ENCODE data around the gene MAP3K10.

MAP3K10 gene

DNA sequence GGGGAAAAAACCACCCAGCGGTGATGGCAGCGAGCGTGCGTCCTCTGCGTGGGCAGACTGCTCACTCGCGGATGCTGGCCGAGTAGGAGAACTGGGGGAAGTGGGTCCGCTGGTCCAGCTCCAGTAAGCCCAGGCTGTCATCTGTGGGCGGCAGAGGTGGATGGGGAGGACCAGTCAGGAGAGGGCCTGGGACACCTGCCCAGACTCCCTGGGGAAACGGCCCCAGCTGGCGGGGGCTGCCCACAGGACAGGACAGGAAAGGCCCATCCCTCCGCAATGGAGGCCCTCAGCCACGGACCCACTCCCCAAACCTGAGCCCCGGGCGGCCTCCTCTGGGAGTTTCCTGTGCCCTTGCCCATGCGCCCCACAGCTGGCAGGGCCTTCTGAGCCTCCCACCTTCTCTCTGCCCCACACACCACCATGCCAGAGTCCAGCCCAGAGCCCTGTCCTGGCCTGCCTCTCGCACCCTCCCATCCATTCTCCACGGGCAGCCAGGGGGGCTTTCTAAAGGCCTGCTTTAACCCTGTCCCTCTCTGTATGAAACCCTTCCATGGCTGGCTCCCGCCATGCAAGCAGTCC, 42.7 kb downstream of the MAP3K10 start:
- ATAC-seq = no peak
- no peak for DNase-seq

GRCh38 chr19:40234429-40235237, 43.4 kb downstream of the MAP3K10 start:
- no peak for ATAC-seq
- no peak for DNase-seq

GRCh38 chr19:40235238-40236025, 44.2 kb downstream of the MAP3K10 start:
- DNase-seq (no peak), ATAC-seq (no peak)

GRCh38 chr19:40236026-40236355, 44.8 kb downstream of the MAP3K10 start:
- ATAC-seq (no peak), DNase-seq (no peak)

GRCh38 chr19:40236366-40236765, 45.1 kb downstream of the MAP3K10 start:
- ATAC-seq (no peak), DNase-seq (no peak)

GRCh38 chr19:40237791-40238190, 46.6 kb downstream of the MAP3K10 start:
- no peak for DNase-seq
- no peak for ATAC-seq

- no peak for DNase-seq
- ATAC-seq = no peak
Measured at GRCh38 chr19:40238775-40239174, 47.5 kb downstream of the MAP3K10 start.

GRCh38 chr19:40239415-40240226, 48.4 kb downstream of the MAP3K10 start:
- ATAC-seq (no peak), DNase-seq (no peak)

GRCh38 chr19:40240332-40240731, 49.1 kb downstream of the MAP3K10 start:
- ATAC-seq (no peak), DNase-seq (no peak)

DNA sequence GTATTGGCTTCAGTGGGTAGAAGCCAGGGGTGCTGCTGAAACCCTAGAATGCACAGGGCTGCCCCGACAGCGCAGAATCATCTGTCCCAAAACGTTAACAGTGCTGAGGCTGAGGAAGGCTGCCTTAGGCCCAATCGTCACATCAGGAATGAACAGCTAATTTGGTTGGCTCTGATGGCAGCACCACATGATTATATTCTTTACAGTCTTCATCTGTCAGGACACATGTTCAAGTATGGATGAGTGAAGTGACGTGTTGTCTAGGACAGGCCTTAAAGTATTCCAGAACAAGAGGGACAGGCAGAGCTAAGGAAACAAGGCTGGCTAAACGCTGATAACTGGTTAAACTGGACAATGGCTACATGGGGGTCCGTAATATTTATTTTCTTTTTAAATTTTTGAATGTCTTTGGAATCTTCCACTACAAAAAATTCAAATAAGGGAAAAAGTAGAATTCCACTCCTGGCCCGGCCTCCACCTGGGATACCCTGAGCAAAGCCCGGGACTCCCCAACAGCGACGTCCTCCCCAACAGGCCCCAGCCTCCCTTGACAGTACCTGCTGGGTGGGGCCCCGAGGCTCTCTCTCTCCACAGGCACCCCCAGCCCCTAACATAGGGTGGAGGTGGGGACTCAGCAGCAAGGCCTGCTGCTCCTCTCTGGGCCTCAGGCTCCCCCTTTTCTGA, 50.0 kb downstream of the MAP3K10 start:
- no peak for DNase-seq
- ATAC-seq = no peak

DNA sequence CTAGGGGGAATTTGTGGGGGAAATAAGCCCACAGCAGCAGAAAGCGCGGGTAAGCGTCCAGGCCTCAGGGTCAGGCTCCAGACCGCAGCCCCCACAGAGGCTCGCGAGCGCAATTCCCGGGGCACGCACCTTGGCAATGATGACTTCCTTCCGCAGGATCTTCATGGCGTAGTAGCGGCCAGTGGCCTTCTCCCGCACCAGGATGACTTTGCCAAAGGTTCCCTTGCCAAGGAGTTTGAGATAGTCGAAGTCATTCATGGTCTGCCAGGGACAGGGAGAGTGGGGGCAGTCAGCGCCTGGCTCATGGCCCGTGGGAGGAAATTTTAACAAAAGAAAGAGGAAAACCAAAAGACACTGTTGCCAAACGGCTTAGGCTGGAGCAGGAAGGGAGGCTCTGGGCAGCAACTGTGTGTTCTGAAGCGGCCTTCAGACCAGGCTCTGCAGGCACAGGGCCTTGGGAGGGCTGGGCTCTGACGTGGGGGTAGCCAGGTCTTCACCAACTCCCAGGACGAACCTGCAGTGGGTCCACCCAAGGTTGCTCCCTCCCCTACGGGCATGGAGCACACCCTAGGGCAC, 50.7 kb downstream of the MAP3K10 start:
- no peak for ATAC-seq

DNA sequence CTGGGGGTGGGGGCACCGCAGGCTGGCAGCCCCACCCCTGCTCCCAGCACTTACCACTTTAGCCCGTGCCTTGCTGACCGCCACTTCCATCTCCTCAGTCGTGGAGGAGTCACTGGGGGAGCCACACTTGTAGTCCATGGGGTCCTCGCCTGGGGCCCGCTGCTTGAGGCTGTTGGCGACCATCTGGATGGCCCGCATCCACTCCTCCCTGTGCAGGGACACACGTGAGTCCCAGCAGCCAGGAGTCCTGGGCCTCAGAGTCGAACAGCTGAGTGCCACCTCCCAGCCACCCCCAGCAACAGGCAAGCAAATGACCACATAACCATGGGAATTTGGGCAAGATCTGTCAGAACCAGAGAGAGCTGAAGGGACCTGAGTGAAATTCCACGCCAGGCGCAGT, 51.3 kb downstream of the MAP3K10 start:
- DNase-seq (no peak), ATAC-seq (no peak)

More for the DNA sequence above, 50.7 kb downstream of the MAP3K10 start:
- no peak for DNase-seq

DNA sequence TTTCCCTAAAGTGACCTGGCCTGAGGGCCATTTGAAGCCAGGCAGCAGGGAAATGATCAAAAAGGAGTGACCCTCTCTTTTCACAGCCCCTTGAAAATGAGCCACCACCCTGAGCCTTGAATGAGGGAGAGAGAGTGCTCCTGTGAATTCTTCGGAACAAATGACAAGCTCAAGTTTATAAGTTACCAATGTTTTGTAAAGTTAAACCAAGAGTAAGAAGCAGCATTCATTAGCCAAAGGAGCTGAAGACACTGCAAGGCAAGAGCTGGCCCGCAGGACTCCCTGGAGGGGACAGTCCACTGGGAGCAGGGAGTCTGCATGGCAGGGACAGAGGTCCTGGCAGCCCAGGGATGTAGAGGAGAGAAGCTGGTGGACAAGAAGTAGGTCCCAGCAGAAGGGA, 52.0 kb downstream of the MAP3K10 start:
- DNase-seq = no peak
- no peak for ATAC-seq

DNA sequence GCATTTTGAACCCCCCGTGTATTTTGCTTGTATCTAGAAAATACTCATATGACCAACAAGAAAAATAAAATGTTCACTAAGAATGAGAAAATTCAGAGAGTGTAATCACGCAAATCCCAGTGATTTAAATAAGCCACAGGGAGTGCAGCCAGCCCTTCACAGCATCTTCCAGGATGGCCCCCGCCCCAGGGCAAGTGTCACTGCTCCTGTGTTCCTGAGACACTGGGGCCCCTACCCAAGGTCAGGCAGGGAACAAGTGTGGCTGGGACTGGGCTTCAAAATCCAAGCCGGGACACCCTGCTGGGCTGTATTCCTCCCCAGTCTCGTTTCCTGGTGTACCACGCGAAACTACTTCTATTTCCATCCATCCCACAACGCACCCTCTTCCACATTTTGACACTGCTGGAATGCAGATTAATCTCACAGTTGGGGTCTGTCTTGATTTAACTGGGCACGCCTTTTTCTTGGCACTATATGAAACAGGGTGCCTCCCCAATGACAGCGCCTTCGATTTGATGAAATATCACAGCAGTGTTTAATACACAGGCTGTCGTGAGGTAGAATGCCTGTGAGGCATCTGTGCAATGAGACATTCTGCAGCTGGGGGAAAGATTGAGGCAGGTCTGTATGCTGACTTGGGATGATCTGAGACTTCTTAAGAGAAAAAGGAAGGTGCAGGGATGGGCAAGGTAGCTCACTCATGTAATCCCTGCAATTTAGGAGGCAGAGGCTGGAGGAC, 53.5 kb downstream of the MAP3K10 start:
- ATAC-seq (no peak), DNase-seq (no peak)

- no peak for DNase-seq
- no peak for ATAC-seq
Measured at GRCh38 chr19:40245506-40246128, 54.4 kb downstream of the MAP3K10 start.

- ATAC-seq (no peak), DNase-seq (no peak)
Measured at GRCh38 chr19:40246292-40247073, 55.3 kb downstream of the MAP3K10 start.

- no peak for ATAC-seq
- DNase-seq = no peak
Measured at GRCh38 chr19:40247178-40247577, 56.0 kb downstream of the MAP3K10 start.

DNA sequence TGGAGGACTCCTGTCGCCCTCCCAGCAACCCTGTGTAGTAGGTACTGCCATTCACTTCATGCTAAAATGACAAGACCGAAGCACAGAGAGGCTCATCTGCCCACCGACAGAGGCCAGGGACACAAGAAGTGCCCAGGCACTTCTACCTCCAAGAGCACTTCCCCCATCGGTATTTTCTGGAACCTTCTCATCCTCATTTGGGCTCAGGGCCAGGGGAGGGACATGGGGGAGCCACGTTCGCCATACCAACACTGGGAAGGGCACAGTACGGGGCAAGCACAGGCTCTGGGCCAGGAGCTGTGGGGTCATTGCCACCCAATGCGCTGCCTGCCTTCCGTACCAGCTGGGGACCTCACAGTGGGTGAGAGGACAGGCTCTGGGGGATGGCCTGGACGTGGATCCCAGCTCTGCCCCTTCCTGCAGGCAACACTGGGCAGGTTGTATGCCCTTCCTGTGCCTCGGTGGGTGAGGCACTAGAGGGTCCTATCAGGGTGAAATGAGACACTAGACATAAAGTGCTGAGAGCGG, 56.6 kb downstream of the MAP3K10 start:
- ATAC-seq (no peak), DNase-seq (no peak)

GRCh38 chr19:40249201-40249600, 58.0 kb downstream of the MAP3K10 start:
- DNase-seq (no peak), ATAC-seq (no peak)
